ENCODE data around the gene SLC48A1.

DNA sequence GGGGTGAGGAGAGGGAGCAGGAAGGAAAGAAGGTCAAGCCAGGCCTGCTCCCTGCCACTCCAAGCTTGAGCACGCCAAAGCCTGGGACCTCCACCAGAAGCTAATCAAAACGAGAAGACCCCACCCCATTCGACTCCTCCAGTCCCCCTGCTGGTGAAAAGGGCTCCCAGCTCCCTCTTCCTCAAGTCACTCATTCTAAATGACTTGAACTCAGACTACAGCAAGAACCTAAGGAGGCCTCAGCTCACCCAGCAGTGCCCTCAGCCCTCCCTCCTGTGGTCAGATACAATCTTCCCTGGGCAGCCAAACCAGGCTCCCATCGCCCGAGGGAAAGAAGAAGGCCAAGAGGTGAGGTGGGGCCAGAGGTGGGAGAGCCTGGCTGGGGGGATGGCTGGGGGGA is 29.3 kb downstream of the SLC48A1 start:
- TF ChIP-seq, protein P1, sequence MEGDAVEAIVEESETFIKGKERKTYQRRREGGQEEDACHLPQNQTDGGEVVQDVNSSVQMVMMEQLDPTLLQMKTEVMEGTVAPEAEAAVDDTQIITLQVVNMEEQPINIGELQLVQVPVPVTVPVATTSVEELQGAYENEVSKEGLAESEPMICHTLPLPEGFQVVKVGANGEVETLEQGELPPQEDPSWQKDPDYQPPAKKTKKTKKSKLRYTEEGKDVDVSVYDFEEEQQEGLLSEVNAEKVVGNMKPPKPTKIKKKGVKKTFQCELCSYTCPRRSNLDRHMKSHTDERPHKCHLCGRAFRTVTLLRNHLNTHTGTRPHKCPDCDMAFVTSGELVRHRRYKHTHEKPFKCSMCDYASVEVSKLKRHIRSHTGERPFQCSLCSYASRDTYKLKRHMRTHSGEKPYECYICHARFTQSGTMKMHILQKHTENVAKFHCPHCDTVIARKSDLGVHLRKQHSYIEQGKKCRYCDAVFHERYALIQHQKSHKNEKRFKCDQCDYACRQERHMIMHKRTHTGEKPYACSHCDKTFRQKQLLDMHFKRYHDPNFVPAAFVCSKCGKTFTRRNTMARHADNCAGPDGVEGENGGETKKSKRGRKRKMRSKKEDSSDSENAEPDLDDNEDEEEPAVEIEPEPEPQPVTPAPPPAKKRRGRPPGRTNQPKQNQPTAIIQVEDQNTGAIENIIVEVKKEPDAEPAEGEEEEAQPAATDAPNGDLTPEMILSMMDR (optimal IDR thresholded peaks at IDR 0.05 in 1 of 3, IDR thresholded peaks at IDR 0.05 in 1 of 3, conservative IDR thresholded peaks at IDR 0.05 in 1 of 3; ENCODE audit: extremely low read depth in 1 of 3, insufficient read depth in 2 of 3, low read length in 3 of 3) = peak; percentile 7 to 28 (median 19)
- TF ChIP-seq EZH2 (IDR thresholded peaks at IDR 0.05; ENCODE audit: low read length) = no peak
